Measurements from ENCODE around the gene CNGB1.
"Not testable (repeated sequence)": the region's sequence is repeated elsewhere in the genome, so short reads cannot be mapped to it uniquely, and the experiment has no call there.

CNGB1 gene

GRCh38 chr16:57957673-57958392 lies 13.1 kb downstream of the CNGB1 start:
- no peak overlapping the region for H3K4me3 ChIP-seq (ENCODE audit: low read length)
- DNase-seq (ENCODE audit: low read depth, low spot score), result no peak

GRCh38 chr16:57956924-57957672 lies 13.8 kb downstream of the CNGB1 start:
- H3K4me3 ChIP-seq (ENCODE audit: low read length), result no peak overlapping the region
- DNase-seq (ENCODE audit: low read depth, low spot score), result no peak

- no peak overlapping the region for H3K4me3 ChIP-seq (ENCODE audit: low read length)
- no peak for DNase-seq (ENCODE audit: low read depth, low spot score)
These were observed 14.6 kb downstream of the CNGB1 start for GRCh38 chr16:57956270-57956808.

- H3K4me3 ChIP-seq (ENCODE audit: low read length), result no peak overlapping the region
- DNase-seq (ENCODE audit: low read depth, low spot score), result no peak
These were observed 15.2 kb downstream of the CNGB1 start for GRCh38 chr16:57955572-57956188.

GRCh38 chr16:57953857-57954256 lies 17.1 kb downstream of the CNGB1 start:
- DNase-seq (ENCODE audit: low read depth, low spot score), result no peak
- H3K4me3 ChIP-seq (ENCODE audit: low read length), result no peak overlapping the region

- no peak for DNase-seq (ENCODE audit: low read depth, low spot score)
- H3K4me3 ChIP-seq (ENCODE audit: low read length), result no peak overlapping the region
These were observed 18.0 kb downstream of the CNGB1 start for GRCh38 chr16:57952909-57953308.

GRCh38 chr16:57951204-57951960 lies 19.5 kb downstream of the CNGB1 start:
- DNase-seq (ENCODE audit: low read depth, low spot score), result no peak
- H3K4me3 ChIP-seq (ENCODE audit: low read length), result no peak overlapping the region

GRCh38 chr16:57950382-57950781 lies 20.5 kb downstream of the CNGB1 start:
- DNase-seq (ENCODE audit: low read depth, low spot score), result no peak
- H3K4me3 ChIP-seq (ENCODE audit: low read length), result no peak overlapping the region

GRCh38 chr16:57949595-57950238 lies 21.2 kb downstream of the CNGB1 start:
- H3K4me3 ChIP-seq (ENCODE audit: low read length), result no peak overlapping the region
- no peak for DNase-seq (ENCODE audit: low read depth, low spot score)

- no peak for DNase-seq (ENCODE audit: low read depth, low spot score)
- H3K4me3 ChIP-seq (ENCODE audit: low read length), result no peak overlapping the region
These were observed 21.9 kb downstream of the CNGB1 start for GRCh38 chr16:57949013-57949412.

GRCh38 chr16:57948027-57948426 lies 22.9 kb downstream of the CNGB1 start:
- no peak for DNase-seq (ENCODE audit: low read depth, low spot score)
- H3K4me3 ChIP-seq (ENCODE audit: low read length), result no peak overlapping the region

GRCh38 chr16:57947261-57947660 lies 23.7 kb downstream of the CNGB1 start:
- no peak overlapping the region for H3K4me3 ChIP-seq (ENCODE audit: low read length)
- DNase-seq (ENCODE audit: low read depth, low spot score), result no peak

- DNase-seq (ENCODE audit: low read depth, low spot score), result no peak
- H3K4me3 ChIP-seq (ENCODE audit: low read length), result no peak overlapping the region
These were observed 24.6 kb downstream of the CNGB1 start for GRCh38 chr16:57946181-57946801.

- no peak for DNase-seq (ENCODE audit: low read depth, low spot score)
- H3K4me3 ChIP-seq (ENCODE audit: low read length), result no peak overlapping the region
These were observed 25.2 kb downstream of the CNGB1 start for GRCh38 chr16:57945740-57946138.

GRCh38 chr16:57944970-57945739 lies 25.8 kb downstream of the CNGB1 start:
- no peak for DNase-seq (ENCODE audit: low read depth, low spot score)
- no peak overlapping the region for H3K4me3 ChIP-seq (ENCODE audit: low read length)

GRCh38 chr16:57943381-57943780 lies 27.5 kb downstream of the CNGB1 start:
- not testable (repeated sequence) for H3K4me3 ChIP-seq (ENCODE audit: low read length); DNase-seq (ENCODE audit: low read depth, low spot score)

- not testable (repeated sequence) for DNase-seq (ENCODE audit: low read depth, low spot score)
These were observed 29.0 kb downstream of the CNGB1 start for GRCh38 chr16:57941901-57942300.

More at GRCh38 chr16:57941901-57942300, 29.0 kb downstream of the CNGB1 start:
- H3K4me3 ChIP-seq (ENCODE audit: low read length), result not testable (repeated sequence)

Measured in Jurkat, Clone E6-1 (cell line).